ENCODE measurements around the gene RTF1.

The RTF1 gene

GRCh38 chr15:41474941-41475340 is 58.0 kb downstream of the RTF1 start:
- no peak overlapping the region for H3K4me3 ChIP-seq
- H3K36me3 ChIP-seq (ENCODE audit: insufficient read depth, low read length): peaks cover 69% of the 10 kb centered on the region
- no peaks in the 10 kb centered on the region for H3K9me3 ChIP-seq (ENCODE audit: low read depth, low read length)
- no peak for DNase-seq (ENCODE audit: low read depth, low spot score)
- no peak overlapping the region for H3K9ac ChIP-seq (ENCODE audit: insufficient read length)
- TF ChIP-seq POLR2AphosphoS5 (IDR thresholded peaks at IDR 0.05; ENCODE audit: borderline replicate concordance, low read depth, low read length): no peak
- no peak for TF ChIP-seq EZH2 (IDR thresholded peaks at IDR 0.05)
- TF ChIP-seq FOXP2 (optimal IDR thresholded peaks at IDR 0.05; ENCODE audit: control extremely low read depth, extremely low read length, insufficient read depth): no peak
- no peak overlapping the region for H3K27ac ChIP-seq

GRCh38 chr15:41476416-41477048 is 59.6 kb downstream of the RTF1 start:
- Histone ChIP-seq H3K36me3 (ENCODE audit: insufficient read depth, low read length) (peaks cover 72% of the 10 kb centered on the region), H3K4me3 (no peak overlapping the region), H3K27ac (no peak overlapping the region), H3K9ac (ENCODE audit: insufficient read length) (no peak overlapping the region), H3K9me3 (ENCODE audit: low read depth, low read length) (no peaks in the 10 kb centered on the region)
- TF ChIP-seq FOXP2 (optimal IDR thresholded peaks at IDR 0.05; ENCODE audit: control extremely low read depth, extremely low read length, insufficient read depth) (no peak), EZH2 (IDR thresholded peaks at IDR 0.05) (no peak), POLR2AphosphoS5 (IDR thresholded peaks at IDR 0.05; ENCODE audit: borderline replicate concordance, low read depth, low read length) (no peak)
- DNase-seq (ENCODE audit: low read depth, low spot score): no peak

DNA sequence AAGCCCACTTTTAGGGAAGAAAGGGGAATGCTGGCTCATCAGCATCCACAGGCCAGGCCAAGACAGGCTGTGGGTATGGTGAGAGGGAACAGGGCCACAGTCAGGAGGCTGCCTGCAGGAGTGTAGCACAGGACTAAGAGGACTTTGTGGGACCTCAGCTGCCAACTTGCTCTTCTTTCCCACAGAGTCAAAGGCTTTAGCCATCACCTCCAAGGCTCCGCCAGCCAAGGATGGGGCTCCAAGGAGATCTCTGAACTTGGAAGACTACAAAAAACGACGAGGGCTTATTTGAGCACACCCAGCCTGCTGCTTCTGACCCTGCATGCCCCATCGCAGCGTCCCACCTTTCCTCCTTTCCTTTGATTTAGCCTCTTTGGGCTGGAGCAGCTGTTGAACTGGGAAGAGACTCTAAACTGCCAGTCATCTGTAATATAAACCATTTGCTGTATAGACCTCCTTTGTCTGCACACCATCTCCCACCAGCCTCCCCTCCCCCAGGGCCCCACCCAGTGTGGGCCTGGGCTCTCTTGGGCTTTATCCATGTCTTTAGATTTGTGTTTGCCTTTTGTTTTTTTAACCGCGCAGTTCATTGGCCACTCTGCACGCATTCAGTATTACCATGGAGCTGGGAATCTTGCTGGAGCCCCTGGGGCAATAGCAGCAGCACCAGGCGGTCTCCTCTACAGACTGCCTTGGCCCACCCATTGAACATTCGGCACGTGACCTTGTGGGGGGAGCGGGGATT is 63.7 kb downstream of the RTF1 start:
- DNase-seq (ENCODE audit: low read depth, low spot score): no peak
- Histone ChIP-seq H3K27ac (no peak overlapping the region), H3K4me3 (no peak overlapping the region), H3K36me3 (ENCODE audit: insufficient read depth, low read length) (peaks cover 59% of the 10 kb centered on the region), H3K9me3 (ENCODE audit: low read depth, low read length) (no peaks in the 10 kb centered on the region), H3K9ac (ENCODE audit: insufficient read length) (no peak overlapping the region)
- no peak for TF ChIP-seq POLR2AphosphoS5 (IDR thresholded peaks at IDR 0.05; ENCODE audit: borderline replicate concordance, low read depth, low read length)
- no peak for TF ChIP-seq FOXP2 (optimal IDR thresholded peaks at IDR 0.05; ENCODE audit: control extremely low read depth, extremely low read length, insufficient read depth)
- no peak for TF ChIP-seq EZH2 (IDR thresholded peaks at IDR 0.05)

DNA sequence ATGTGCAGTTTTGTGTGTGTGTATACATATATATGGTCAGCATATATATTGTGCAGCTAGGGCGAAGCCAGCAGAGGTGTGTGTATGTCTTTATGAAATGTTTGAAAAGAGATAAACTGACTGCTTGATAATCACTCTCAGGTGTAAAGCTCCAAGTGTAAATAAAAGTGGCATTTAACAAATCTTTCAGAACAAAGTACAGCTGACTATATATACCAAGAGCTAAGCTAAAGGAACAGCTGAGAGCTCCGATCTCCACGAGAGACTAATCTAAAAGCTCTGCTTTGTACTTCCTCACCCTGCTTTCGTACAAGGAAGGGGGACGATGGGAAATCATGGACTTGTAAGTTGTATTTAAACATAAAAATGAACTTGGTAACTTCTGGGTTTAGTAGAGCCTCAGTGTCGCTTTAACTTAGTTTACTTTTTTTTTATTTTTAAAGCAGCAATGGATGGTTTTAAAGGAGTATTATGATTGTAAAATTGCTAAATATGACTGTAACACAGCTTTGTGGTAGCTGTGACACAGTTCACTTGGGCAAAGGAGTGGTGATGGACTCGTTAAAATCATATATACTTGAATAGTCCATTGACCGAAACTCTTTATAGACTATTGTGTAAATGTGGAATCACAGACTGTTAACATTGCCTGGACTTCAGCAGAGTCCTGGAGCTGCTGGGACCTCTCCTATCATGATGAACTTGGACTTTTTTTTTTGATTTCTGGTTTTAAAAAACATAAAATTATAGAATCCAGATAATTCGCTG is 65.4 kb downstream of the RTF1 start:
- DNase-seq (ENCODE audit: low read depth, low spot score): no peak

GRCh38 chr15:41483115-41483514 is 66.2 kb downstream of the RTF1 start:
- DNase-seq (ENCODE audit: low read depth, low spot score): no peak
- H3K36me3 ChIP-seq (ENCODE audit: insufficient read depth, low read length): peaks cover 35% of the 10 kb centered on the region
- H3K9me3 ChIP-seq (ENCODE audit: low read depth, low read length): no peaks in the 10 kb centered on the region
- H3K4me3 ChIP-seq: no peak overlapping the region
- H3K27ac ChIP-seq: 0 out of 2 replicates have a peak overlapping the region, but pooled peaks have one; percentile 25
- TF ChIP-seq FOXP2 (optimal IDR thresholded peaks at IDR 0.05; ENCODE audit: control extremely low read depth, extremely low read length, insufficient read depth) (no peak), EZH2 (IDR thresholded peaks at IDR 0.05) (no peak), POLR2AphosphoS5 (IDR thresholded peaks at IDR 0.05; ENCODE audit: borderline replicate concordance, low read depth, low read length) (no peak)
- H3K9ac ChIP-seq (ENCODE audit: insufficient read length): no peak overlapping the region

More for the DNA sequence above, 65.4 kb downstream of the RTF1 start:
- TF ChIP-seq EZH2 (IDR thresholded peaks at IDR 0.05) (no peak), FOXP2 (optimal IDR thresholded peaks at IDR 0.05; ENCODE audit: control extremely low read depth, extremely low read length, insufficient read depth) (no peak), POLR2AphosphoS5 (IDR thresholded peaks at IDR 0.05; ENCODE audit: borderline replicate concordance, low read depth, low read length) (no peak)
- no peak overlapping the region for H3K9ac ChIP-seq (ENCODE audit: insufficient read length)
- H3K27ac ChIP-seq: no peak overlapping the region
- no peak overlapping the region for H3K4me3 ChIP-seq
- peaks cover 42% of the 10 kb centered on the region for H3K36me3 ChIP-seq (ENCODE audit: insufficient read depth, low read length)
- no peaks in the 10 kb centered on the region for H3K9me3 ChIP-seq (ENCODE audit: low read depth, low read length)

DNA sequence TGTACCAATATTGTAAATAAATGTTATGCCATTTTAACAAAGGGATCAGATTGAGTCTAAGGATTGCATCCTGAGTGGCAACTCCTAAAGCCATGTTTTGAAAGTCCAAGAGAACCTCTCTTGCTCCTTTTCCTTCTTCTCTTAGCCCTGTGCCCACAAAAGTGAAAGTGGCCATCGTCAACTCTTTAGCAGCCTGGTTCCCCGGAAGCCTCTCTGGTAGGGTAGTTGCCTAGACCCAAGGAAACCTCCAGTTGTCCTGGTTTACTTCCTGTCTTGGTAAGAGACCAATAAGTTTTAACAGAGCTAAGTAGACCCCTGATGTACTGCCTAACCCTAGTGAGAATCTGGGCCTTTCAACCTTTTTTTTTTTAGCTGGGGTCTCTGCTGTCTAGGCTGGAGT is 66.6 kb downstream of the RTF1 start:
- DNase-seq (ENCODE audit: low read depth, low spot score): no peak
- Histone ChIP-seq H3K4me3 (no peak overlapping the region), H3K36me3 (ENCODE audit: insufficient read depth, low read length) (peaks cover 34% of the 10 kb centered on the region), H3K9me3 (ENCODE audit: low read depth, low read length) (no peaks in the 10 kb centered on the region), H3K9ac (ENCODE audit: insufficient read length) (no peak overlapping the region), H3K27ac (no peak overlapping the region)
- TF ChIP-seq EZH2 (IDR thresholded peaks at IDR 0.05): no peak

- H3K4me3 ChIP-seq: no peak overlapping the region
- H3K27ac ChIP-seq: no peak overlapping the region
- TF ChIP-seq FOXP2 (optimal IDR thresholded peaks at IDR 0.05; ENCODE audit: control extremely low read depth, extremely low read length, insufficient read depth) (no peak), POLR2AphosphoS5 (IDR thresholded peaks at IDR 0.05; ENCODE audit: borderline replicate concordance, low read depth, low read length) (no peak), EZH2 (IDR thresholded peaks at IDR 0.05) (no peak)
- no peaks in the 10 kb centered on the region for H3K9me3 ChIP-seq (ENCODE audit: low read depth, low read length)
- H3K36me3 ChIP-seq (ENCODE audit: insufficient read depth, low read length): peaks cover 22% of the 10 kb centered on the region
- no peak overlapping the region for H3K9ac ChIP-seq (ENCODE audit: insufficient read length)
- no peak for DNase-seq (ENCODE audit: low read depth, low spot score)
Observed at GRCh38 chr15:41484937-41485625, 68.2 kb downstream of the RTF1 start.

DNA sequence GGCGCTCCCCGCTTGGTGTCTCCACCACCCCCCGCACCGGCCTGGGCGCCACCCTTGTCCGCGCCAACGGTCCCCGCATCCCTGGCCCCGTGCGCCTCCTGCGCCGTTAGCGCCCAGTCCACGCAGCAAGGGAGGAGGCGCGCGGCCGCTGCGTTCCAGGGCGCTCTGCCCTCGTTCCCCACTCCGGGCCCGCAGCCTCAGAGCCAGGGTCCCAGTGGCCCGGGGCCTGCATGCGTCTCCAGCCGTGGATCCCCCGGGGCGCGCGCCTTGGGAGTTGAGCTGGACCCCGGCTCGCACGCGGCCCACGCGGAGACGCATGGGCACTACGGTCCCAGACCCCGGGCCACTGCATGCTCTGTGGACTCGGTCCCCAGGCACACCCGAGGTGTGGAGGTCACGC is 69.4 kb downstream of the RTF1 start:
- no peak for DNase-seq (ENCODE audit: low read depth, low spot score)
- no peak for TF ChIP-seq EZH2 (IDR thresholded peaks at IDR 0.05)
- TF ChIP-seq POLR2AphosphoS5 (IDR thresholded peaks at IDR 0.05; ENCODE audit: borderline replicate concordance, low read depth, low read length): no peak
- no peak for TF ChIP-seq FOXP2 (optimal IDR thresholded peaks at IDR 0.05; ENCODE audit: control extremely low read depth, extremely low read length, insufficient read depth)
- Histone ChIP-seq H3K36me3 (ENCODE audit: insufficient read depth, low read length) (peaks cover 10% of the 10 kb centered on the region), H3K9ac (ENCODE audit: insufficient read length) (no peak overlapping the region), H3K9me3 (ENCODE audit: low read depth, low read length) (no peaks in the 10 kb centered on the region), H3K4me3 (no peak overlapping the region), H3K27ac (no peak overlapping the region)

Data from SK-N-MC (cell line).